ENCODE results near the gene KSR2.

Gene KSR2

DNA sequence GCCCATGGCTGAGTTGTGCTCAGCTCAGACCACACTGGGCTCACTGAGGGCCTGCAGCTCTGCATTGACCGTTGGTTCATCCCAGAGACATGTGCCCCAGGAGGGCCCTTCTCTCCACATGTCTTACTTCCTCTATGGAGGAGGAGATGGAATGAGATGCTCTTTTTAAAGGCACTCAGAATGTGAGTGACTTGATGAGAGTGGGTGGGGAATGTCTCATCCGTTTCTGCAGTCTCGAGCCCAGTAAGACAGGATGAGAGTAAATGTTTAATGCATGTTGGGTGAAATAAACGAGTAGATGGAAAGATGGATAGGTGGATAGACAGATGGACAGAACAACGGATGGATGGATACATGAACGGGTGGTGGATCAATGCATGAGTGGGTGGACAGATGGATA, 538.5 kb downstream of the KSR2 start:
- DNase-seq, result no peak

DNA sequence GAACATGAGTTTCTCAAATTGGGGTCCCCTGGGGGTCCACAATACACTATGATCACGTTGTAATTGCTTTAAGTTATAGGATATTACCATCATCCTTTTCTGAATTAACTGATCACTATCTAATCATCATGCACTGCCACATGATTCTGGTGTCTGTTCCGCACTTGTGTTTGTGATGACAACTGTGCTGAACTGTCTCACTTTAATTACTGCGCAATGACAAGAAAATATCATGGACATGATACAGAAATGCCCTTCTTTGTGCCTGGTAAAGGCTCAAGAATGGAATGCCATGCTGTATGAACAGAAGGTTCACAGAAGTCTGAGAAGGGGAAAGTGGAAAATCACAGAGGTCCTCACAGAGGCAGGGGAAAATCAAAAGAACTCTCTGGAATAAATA, 541.6 kb downstream of the KSR2 start:
- no peak for DNase-seq

DNA sequence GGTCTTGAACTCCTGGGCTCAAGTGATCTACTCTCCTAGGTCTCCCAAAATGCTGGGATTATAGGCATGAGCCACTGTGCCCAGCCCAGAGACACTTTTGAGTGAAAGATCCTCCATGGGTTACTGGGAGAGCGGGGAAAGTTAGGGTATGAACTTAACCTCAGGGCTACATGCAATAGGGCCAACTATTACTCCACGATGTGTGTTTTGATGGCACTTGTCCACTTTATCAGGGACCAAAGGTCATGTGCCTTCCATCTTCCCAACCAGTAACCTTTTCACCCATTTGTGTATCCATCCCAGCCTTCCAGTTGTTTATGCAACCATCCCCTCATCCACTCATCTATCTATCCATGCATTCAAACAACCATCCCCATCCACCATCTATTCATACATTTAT, 546.8 kb downstream of the KSR2 start:
- DNase-seq, result no peak

DNA sequence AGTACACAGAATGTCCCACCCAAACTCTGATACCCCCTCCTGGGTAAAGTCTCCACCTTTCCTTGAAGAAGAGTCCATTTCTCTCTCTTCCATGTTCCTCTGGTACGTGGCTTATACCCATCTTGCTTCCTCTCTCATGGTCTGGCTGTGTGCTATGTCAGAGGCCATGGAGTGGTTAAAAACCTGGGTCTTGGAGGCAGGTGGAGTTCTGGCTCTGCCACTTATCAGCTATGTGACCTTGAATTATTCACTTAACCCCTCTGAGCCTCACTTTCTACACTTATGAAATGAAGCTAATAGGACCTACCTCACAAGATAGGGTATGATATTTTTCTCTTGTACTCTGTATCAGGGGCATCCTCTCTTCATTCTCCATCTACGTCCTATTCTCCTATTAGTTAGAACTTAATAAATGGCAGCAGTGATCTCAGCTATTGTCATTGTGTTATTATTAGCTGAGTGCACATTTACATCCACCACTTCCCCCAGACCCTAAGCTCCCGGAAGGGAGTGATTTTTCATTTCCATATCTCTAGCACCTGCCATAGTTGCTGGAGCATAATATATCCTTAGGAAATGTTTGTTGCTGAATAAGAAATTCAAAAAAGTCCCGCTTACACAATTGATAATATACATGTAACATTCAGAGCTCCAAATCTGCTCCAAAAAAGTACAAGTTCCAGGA, 547.6 kb downstream of the KSR2 start:
- DNase-seq, result no peak

DNA sequence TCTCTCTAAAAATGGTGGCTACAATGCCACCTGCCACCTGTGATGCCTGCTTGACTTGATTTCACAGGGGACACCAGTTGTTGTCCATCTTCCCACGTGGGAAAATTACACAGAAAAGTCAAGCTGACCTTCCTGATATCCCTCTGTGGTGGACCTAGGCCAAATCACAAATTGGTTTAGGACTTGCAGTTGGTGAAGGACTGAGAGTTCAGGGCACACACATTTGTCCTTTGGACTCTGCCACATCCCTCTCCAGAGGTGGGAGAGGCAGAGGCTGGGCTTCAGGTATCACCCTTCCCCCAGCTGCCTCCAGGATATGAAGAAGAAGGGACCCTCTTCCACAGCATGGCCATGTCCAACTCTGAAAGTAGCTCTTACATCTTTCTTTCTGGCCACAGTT, 551.8 kb downstream of the KSR2 start:
- DNase-seq, result no peak

DNA sequence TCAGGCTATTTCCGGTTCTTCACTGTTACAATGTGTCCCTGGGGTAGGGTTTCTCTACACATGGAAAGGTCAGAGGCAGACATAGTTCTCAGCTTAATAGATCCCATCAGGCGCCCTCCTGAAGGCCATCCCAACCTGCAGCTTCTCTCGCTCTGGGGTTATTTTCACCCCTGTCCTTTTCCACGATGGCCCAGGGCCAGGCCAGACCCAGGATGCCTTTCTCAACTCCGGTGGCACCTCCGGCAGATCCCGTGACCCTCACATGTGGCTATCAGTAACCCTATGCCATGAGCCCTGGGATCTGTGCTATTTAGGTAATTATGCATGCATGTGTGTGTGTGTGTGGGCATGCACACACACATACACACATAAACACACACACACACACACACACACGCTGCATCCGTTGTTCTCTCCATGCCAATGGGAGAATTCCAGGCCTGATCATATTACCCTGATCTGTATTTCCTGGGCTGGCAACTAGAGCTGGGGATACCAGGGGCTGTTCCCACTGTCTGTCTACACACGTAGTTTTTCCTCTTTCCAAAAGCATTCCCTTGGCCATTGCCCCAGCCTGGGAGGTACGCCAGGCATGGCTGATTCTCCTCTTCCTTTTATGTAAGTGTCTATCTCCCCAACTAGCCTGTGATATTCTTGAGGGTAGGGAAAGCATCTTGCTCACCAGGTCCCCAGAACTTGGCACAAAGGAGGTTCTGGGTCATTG, 556.2 kb downstream of the KSR2 start:
- no peak for DNase-seq

DNA sequence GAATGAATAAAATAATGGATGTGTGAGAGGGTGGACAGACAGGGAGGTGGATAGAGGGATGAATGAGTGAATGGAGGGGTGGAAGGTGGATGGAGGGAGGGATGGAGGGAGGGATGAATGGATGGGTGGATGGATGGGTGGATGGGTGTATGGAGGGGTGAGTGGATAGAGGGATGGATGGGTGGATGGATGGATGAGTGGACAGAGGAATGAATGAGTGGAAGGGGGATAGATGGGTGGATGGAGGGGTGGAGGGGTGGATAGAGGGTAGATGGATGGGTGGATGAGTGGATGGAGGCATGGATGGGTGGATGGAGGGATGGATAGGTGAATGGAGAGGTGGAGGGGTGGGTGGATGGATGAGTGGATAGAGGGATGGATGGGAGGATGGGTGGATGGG, 559.5 kb downstream of the KSR2 start:
- no peak for DNase-seq

DNA sequence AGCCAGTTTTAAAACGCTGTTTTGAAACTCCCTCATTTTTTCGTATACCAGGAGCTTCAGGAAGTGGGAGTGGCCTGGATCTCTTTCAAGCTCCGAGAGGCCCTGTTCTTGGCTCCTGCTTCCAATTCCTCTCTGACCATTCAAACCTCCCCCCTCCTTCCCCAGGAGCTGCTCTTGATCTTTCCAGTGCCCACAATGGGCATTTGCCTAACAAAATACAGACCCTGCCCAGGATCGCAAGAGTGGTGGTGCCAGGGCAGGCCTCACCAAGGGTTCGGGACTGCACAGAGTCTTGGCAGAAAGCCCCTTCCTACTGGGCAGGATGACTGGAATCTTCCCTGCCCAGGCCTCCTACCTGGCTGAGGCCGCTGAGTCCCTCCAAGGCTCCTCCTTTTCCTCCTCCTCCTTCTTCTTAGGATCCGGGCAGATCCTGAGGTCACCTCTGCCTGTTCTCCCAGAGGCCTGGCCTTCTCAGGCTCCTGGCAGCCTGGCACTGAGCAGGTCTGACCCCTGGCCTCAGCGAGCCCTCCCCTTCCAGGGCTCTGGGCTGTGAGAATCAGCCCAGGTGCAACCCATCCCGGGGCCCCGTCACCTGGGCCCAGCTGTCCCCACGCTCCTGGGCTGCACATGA, 560.5 kb downstream of the KSR2 start:
- no peak for DNase-seq

DNA sequence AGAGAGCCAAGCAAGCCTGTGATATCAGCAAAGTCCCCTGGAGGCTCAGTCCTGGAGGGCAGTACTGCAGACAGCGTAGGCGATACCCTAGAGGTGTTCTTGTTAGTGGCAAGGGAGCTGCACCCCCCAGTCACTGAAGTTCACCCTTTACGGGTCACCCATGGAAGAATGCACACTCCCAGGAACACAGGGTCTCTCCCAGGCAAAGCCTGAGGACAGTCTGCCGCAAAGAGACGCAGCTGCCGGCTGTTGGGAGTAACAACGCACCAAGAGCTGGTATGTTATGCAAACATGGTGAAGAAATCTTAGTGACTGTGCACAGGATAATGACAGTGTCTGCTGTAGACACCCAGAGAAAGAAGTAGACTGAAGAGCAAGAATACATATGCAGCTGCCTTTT, 563.9 kb downstream of the KSR2 start:
- no peak for DNase-seq

DNA sequence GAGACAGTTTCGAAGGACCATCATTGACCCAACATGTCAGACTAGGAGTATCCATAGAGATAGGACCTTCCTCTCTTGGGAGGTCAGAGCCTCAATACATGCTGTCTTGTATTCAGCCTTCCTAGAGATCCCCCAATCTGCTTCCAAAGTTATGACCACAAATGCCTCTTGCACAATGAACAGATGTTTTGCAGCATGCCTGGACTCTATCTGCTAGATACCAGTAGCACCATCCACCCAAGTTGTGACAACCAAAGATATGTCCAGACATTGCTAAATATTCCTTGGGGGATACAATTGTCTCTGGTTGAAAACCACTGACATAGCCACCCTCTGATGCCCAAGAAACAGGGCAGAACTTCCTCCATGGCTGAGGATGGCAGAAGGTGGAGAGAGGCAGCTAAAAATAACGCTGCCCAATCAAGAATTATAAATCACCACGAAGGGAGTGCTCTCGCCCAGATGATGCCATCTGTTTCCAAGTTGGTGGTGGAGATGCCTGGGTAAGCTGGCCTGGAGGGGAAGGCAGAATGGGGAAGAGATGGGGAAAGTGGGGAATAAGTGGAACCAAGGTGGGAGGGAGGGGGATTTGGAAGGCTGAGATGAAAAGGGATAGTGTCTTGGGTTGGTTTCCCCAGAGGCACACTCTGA, 564.5 kb downstream of the KSR2 start:
- no peak for DNase-seq

DNA sequence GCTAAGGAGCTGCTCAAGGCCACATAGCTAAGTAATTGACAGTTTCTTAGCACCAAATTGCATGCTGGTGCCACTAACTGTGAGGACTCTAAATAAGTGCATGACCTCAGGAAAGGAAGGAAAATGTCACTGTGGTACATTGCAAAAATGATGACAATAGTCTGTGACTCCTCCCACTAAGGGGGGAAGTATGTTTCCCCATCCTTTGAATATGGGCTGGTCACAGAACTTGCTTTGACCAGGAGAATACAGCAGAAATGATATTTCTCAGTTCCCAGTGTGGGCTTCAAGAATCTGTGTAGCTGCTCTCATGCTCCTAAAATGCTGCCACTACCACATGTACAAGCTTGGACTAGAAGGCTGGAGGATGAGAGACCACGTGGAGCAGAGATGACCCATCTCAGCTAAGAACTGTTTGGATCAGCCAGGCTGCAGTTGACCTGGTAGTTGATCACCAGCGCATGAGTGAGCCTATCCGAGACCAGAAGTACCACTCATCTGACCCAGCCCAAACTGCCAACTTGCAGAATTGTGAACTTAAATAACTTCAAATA, 565.1 kb downstream of the KSR2 start:
- DNase-seq, result no peak
